Right lobe of liver (tissue), 4 donors: ENCODE data around the gene SEZ6.

Experiments used
- CTCF ChIP-seq, 4 donors: fragments of 200-600 bp in 3 of 4; fragments of 450-650 bp in 1 of 4; IDR thresholded peaks; one replicate each; pipeline versions ENCODE4 v1.5.1 to v1.8.0; 2016 to 2022; ENCODE audit warnings: antibody characterized with exemption in 4 of 4, mild to moderate bottlenecking in 2 of 4
- POLR2A ChIP-seq: fragments of 450-650 bp; IDR thresholded peaks from one replicate; pipeline ENCODE4 v1.6.1; 2017; ENCODE audit warnings: antibody characterized with exemption, mild to moderate bottlenecking
- donor health status: DM: no; HTN: no; CAD: no.
- donor health status: DM: no; HTN: no; CAD: no.
- donor health status: DM: no; HTN: yes; CAD: no.

- TF ChIP-seq CTCF (IDR thresholded peaks at IDR 0.05) (no peak), POLR2A (no peak)
These were observed 44.3 kb upstream of the SEZ6 start for GRCh38 chr17:29050176-29050575.
